IMR-90 (cell line): Measurements from ENCODE around the gene CYB5R3. TPM values are rescaled to one million over a fixed set of nuclear protein-coding genes. Genes with fewer than 3 reads are reported as not detected.

ENCODE experiments used
- ATAC-seq: fragments of 200-7000 bp; cut with Tn5 transposase; 2 replicates; pipeline ENCODE4 v1.9.1; 2020; ENCODE audit warnings: low read depth, mild to moderate bottlenecking, moderate library complexity
- BruUV-seq: library from RNA; stranded (reverse); fragments of 400-500 nt; replicated peaks from 2 replicates; lab custom pipeline; 2021; lab: Mats Ljungman, UMichigan
- CTCF ChIA-PET: fragments of 300-600 bp; formaldehyde crosslinking; extraction: SDS; loops from one replicate; lab custom pipeline; 2021; ENCODE audit warnings: antibody characterized with exemption; lab: Yijun Ruan, JAX
- POLR2A ChIA-PET: fragments of 300-600 bp; sonication (Branson Sonifier 250); formaldehyde crosslinking; loops from one replicate; lab custom pipeline; 2022; ENCODE audit warnings: antibody characterized with exemption; ENCODE audit not compliant: unreplicated experiment; lab: Charles Lee
- DNase-seq: peaks from one replicate; pipeline ENCODE4 v3.0.0; 2013
- H2AFZ ChIP-seq: replicated peaks from 2 replicates; pipeline ENCODE3; 2013; ENCODE audit warnings: low read length, mild to moderate bottlenecking; ENCODE audit not compliant: poor library complexity
- H2AK5ac ChIP-seq: 2 replicates; pipeline ENCODE4 v1.6.1; 2013; ENCODE audit warnings: low read depth, low read length, inconsistent platforms
- H2AK9ac ChIP-seq: replicated peaks from 2 replicates; pipeline ENCODE3; 2013; ENCODE audit warnings: mild to moderate bottlenecking, low read depth, low read length, moderate library complexity; ENCODE audit not compliant: poor library complexity
- H2BK120ac ChIP-seq: 2 replicates; pipeline ENCODE4 v1.6.1; 2013; ENCODE audit warnings: low read depth, low read length, inconsistent platforms
- H2BK15ac ChIP-seq: 3 replicates; pipeline ENCODE4 v1.6.1; 2013; ENCODE audit warnings: low read depth, low read length, inconsistent platforms
- H2BK20ac ChIP-seq: 2 replicates; pipeline ENCODE4 v1.6.1; 2013; ENCODE audit warnings: low read depth, mild to moderate bottlenecking, inconsistent platforms, low read length, moderate library complexity
- H2BK5ac ChIP-seq: 2 replicates; pipeline ENCODE4 v1.6.1; 2013; ENCODE audit warnings: mild to moderate bottlenecking, low read depth, low read length, inconsistent platforms; ENCODE audit not compliant: poor library complexity, severe bottlenecking
- H3K14ac ChIP-seq: replicated peaks from 2 replicates; pipeline ENCODE4 v1.6.1; 2013; ENCODE audit warnings: low read depth, low read length, inconsistent platforms
- H3K18ac ChIP-seq: 2 replicates; pipeline ENCODE4 v1.6.1; 2013; ENCODE audit warnings: low read depth, low read length, control low read depth
- H3K23ac ChIP-seq: 2 replicates; pipeline ENCODE4 v1.6.1; 2013; ENCODE audit warnings: low read depth, low read length, inconsistent platforms
- H3K27ac ChIP-seq: 2 replicates; pipeline ENCODE4 v1.5.1; 2013; ENCODE audit warnings: mild to moderate bottlenecking, control low read depth, low read length; ENCODE audit not compliant: insufficient read depth
- H3K27me3 ChIP-seq: 2 replicates; pipeline ENCODE4 v1.6.1; 2013; ENCODE audit warnings: low read length; ENCODE audit not compliant: control insufficient read depth, insufficient read depth
- H3K36me3 ChIP-seq: 2 replicates; pipeline ENCODE4 v1.6.1; 2013; ENCODE audit warnings: low read length, mixed read lengths; ENCODE audit not compliant: control insufficient read depth, insufficient read depth
- H3K4ac ChIP-seq: 2 replicates; pipeline ENCODE4 v1.6.1; 2013; ENCODE audit warnings: low read depth, low read length, inconsistent platforms
- H3K4me1 ChIP-seq: 2 replicates; pipeline ENCODE4 v1.6.1; 2013; ENCODE audit warnings: low read length, mixed read lengths; ENCODE audit not compliant: control insufficient read depth, insufficient read depth
- H3K4me2 ChIP-seq: 2 replicates; pipeline ENCODE4 v1.6.1; 2013; ENCODE audit warnings: low read depth, mild to moderate bottlenecking, control low read depth, low read length, moderate library complexity
- H3K4me3 ChIP-seq: 2 replicates; pipeline ENCODE4 v1.5.1; 2013; ENCODE audit warnings: low read depth, mild to moderate bottlenecking, control low read depth, low read length, moderate library complexity; ENCODE audit not compliant: insufficient read depth
- H3K56ac ChIP-seq: 2 replicates; pipeline ENCODE4 v1.6.1; 2013; ENCODE audit warnings: low read length, inconsistent platforms; ENCODE audit not compliant: insufficient read depth; ENCODE audit errors: extremely low read depth
- H3K79me1 ChIP-seq, 2 experiments: 2 replicates each; pipeline ENCODE4 v1.6.1; 2013; ENCODE audit warnings: low read length in 2 of 2, inconsistent platforms in 1 of 2, low read depth in 1 of 2
- H3K9ac ChIP-seq: 2 replicates; pipeline ENCODE4 v1.6.1; 2013; ENCODE audit warnings: low read depth, low read length, control low read depth
- H3K9me1 ChIP-seq: 2 replicates; pipeline ENCODE4 v1.6.1; 2013; ENCODE audit warnings: low read length, inconsistent platforms; ENCODE audit not compliant: insufficient read depth
- H3K9me3 ChIP-seq: 2 replicates; pipeline ENCODE4 v1.6.1; 2013; ENCODE audit warnings: low read length; ENCODE audit not compliant: control insufficient read depth, insufficient read depth
- H4K20me1 ChIP-seq: 2 replicates; pipeline ENCODE4 v1.6.1; 2013; ENCODE audit warnings: low read length, inconsistent platforms; ENCODE audit not compliant: insufficient read depth
- H4K5ac ChIP-seq: 2 replicates; pipeline ENCODE4 v1.6.1; 2013; ENCODE audit warnings: mild to moderate bottlenecking, low read depth, low read length, control low read depth
- H4K8ac ChIP-seq, 2 experiments: 2 replicates each; pipeline ENCODE4 v1.6.1; 2013; ENCODE audit warnings: low read depth in 2 of 2, low read length in 2 of 2, control low read depth in 1 of 2, inconsistent platforms in 1 of 2
- H4K91ac ChIP-seq: 2 replicates; pipeline ENCODE4 v1.6.1; 2013; ENCODE audit warnings: low read depth, low read length, inconsistent platforms; ENCODE audit not compliant: insufficient read depth
- BHLHE40 ChIP-seq: fragments of 150-350 bp; IDR thresholded peaks from 2 replicates; pipeline ENCODE4 v1.6.1; 2016; ENCODE audit warnings: mild to moderate bottlenecking, low read depth, low read length
- CEBPB ChIP-seq: IDR thresholded peaks from 2 replicates; pipeline ENCODE4 v1.6.1; 2012; ENCODE audit warnings: low read depth, low read length, improper control_type of control experiment
- CHD1 ChIP-seq: IDR thresholded peaks from 2 replicates; pipeline ENCODE4 v1.6.1; 2012; ENCODE audit warnings: low read depth, low read length, improper control_type of control experiment
- CTCF ChIP-seq: conservative IDR thresholded peaks from 2 replicates; pipeline ENCODE4 v1.5.1; 2012; ENCODE audit warnings: mild to moderate bottlenecking, low read depth, low read length, improper control_type of control experiment
- ELK1 ChIP-seq: fragments of 150-350 bp; IDR thresholded peaks from 2 replicates; pipeline ENCODE4 v1.6.1; 2016; ENCODE audit warnings: low read depth, mild to moderate bottlenecking, low read length, moderate library complexity, borderline replicate concordance
- FOS ChIP-seq: fragments of 150-350 bp; IDR thresholded peaks from 2 replicates; pipeline ENCODE4 v1.6.1; 2016; ENCODE audit warnings: low read depth, low read length
- MAFK ChIP-seq: IDR thresholded peaks from 2 replicates; pipeline ENCODE4 v1.6.1; 2012; ENCODE audit warnings: low read depth, low read length, improper control_type of control experiment
- MAZ ChIP-seq: IDR thresholded peaks from 2 replicates; pipeline ENCODE4 v1.6.1; 2012; ENCODE audit warnings: low read depth, mild to moderate bottlenecking, low read length, improper control_type of control experiment, moderate library complexity, borderline replicate concordance
- NFE2L2 ChIP-seq: fragments of 150-350 bp; IDR thresholded peaks from 2 replicates; pipeline ENCODE4 v1.6.1; 2016; ENCODE audit warnings: low read depth, mild to moderate bottlenecking, low read length
- POLR2A ChIP-seq: IDR thresholded peaks from 2 replicates; pipeline ENCODE4 v1.6.1; 2012; ENCODE audit warnings: mild to moderate bottlenecking, low read depth, low read length
- RAD21 ChIP-seq: IDR thresholded peaks from 2 replicates; pipeline ENCODE4 v1.6.1; 2012; ENCODE audit warnings: low read length, improper control_type of control experiment
- RFX5 ChIP-seq: IDR thresholded peaks from 2 replicates; pipeline ENCODE4 v1.8.0; 2012; ENCODE audit warnings: low read depth, mild to moderate bottlenecking, low read length, moderate library complexity
- SMC3 ChIP-seq: fragments of 150-350 bp; IDR thresholded peaks from 2 replicates; pipeline ENCODE4 v1.6.1; 2016; ENCODE audit warnings: low read depth, mild to moderate bottlenecking, antibody characterized with exemption, low read length, moderate library complexity
- WGBS, 2 experiments: methylation state at CpG; one replicate each; pipeline versions ENCODE4 v1.1.5 to v1.1.7; 2013; ENCODE audit warnings: missing lambda C conversion rate in 2 of 2; ENCODE audit not compliant: insufficient read length in 1 of 2; ENCODE audit errors: extremely low coverage in 2 of 2; 5-methylcytosine and 5-hydroxymethylcytosine counted together
- dilution Hi-C: fragments of 300-500 bp; cut with HindIII; formaldehyde crosslinking; loops from one replicate; pipeline ENCODE4 v1.14.3; 2018; ENCODE audit warnings: low sequenced_read_pairs; ENCODE audit not compliant: unreplicated experiment
- in situ Hi-C: fragments of 300-500 bp; cut with MboI; formaldehyde crosslinking; loops from 3 replicates; pipeline ENCODE4 v1.14.3; 2019; ENCODE audit warnings: low sequenced_read_pairs, inconsistent platforms, mixed read lengths
- intact Hi-C: fragments of 100-400 bp; cut with micrococcal nuclease; formaldehyde crosslinking; loops from 2 replicates; pipeline ENCODE4 v1.10.0; 2022
- polyA plus RNA-seq, 3 experiments: library from polyadenylated mRNA; depleted of rRNA; stranded (reverse); fragments of >200 nt; gene quantifications; 2 replicates each; pipeline ENCODE4 v1.2.3, GENCODE V29; 2012; ENCODE audit warnings: low replicate concordance in 1 of 3
- total RNA-seq: library from RNA; depleted of rRNA; stranded (reverse); fragments of >200 nt; gene quantifications from 2 replicates; pipeline ENCODE4 v1.2.3, GENCODE V29; 2012

CYB5R3 gene
- total and polyA plus RNA-seq, 2 of the 4 experiments (the other 2 are of a cell fraction), result 44.1 to 362 TPM

GRCh38 chr22:42676059-42676607 lies 26.9 kb upstream of the CYB5R3 start:
- TF ChIP-seq FOS (no peak), NFE2L2 (no peak), RFX5 (no peak), CTCF (no peak), MAZ (no peak), POLR2A (no peak), CEBPB (no peak), MAFK (no peak), CHD1 (no peak), SMC3 (no peak), ELK1 (no peak), RAD21 (no peak), BHLHE40 (no peak)
- Histone ChIP-seq H2BK15ac (peak overlapping the region; percentile 66; the same call in 1 of the 3 replicates), H3K79me1 (peaks cover 0 to 3% of the 10 kb centered on the region in 2 experiments; a peak in 1 of 4 replicates), H3K56ac (no peak overlapping the region), H2BK20ac (no peak overlapping the region), H4K8ac (peak overlapping the region in 1 of 2 experiments; percentile 50; a peak in 1 of 4 replicates), H3K27me3 (no peaks in the 10 kb centered on the region), H3K4me1 (peaks cover 12% of the 10 kb centered on the region), H4K20me1 (no peaks in the 10 kb centered on the region), H3K9me1 (peaks cover 12% of the 10 kb centered on the region), H3K9ac (no peak overlapping the region), H3K4me3 (no peak overlapping the region), H3K36me3 (no peaks in the 10 kb centered on the region), H2AK5ac (peak overlapping the region; percentile 54; the same call in 1 of the 2 replicates), H4K91ac (0 out of 2 replicates have a peak overlapping the region, but pooled peaks have one; percentile 30), H2BK120ac (peak overlapping the region; percentile 70; the same call in 1 of the 2 replicates), H2AK9ac (no peak overlapping the region), H3K27ac (peak overlapping the region; percentile 58), H3K9me3 (peaks cover 2% of the 10 kb centered on the region), H3K4ac (peak overlapping the region; percentile 46; the same call in 1 of the 2 replicates), H3K4me2 (no peak overlapping the region), H2BK5ac (no peak overlapping the region), H3K18ac (no peak overlapping the region), H2AFZ (no peak overlapping the region), H3K23ac (0 out of 2 replicates have a peak overlapping the region, but pooled peaks have one; percentile 17), H4K5ac (no peak overlapping the region), H3K14ac (no peak overlapping the region; the same call in 1 of the 2 replicates)
- DNase-seq (peak; percentile 43), ATAC-seq (no peak)
- intact Hi-C loops, result no loop called here
- no CpG with 5 or more reads among the region's 7 CpGs for WGBS, 2 experiments
- ChIA-PET POLR2A (no interaction called here), CTCF (no interaction called here)
- in situ Hi-C loops, result no loop called here
- dilution Hi-C loops, result no loop called here
- BruUV-seq, result no TSS peak
